ENCODE measurements around the gene TSG101. TPM values are rescaled to one million over a fixed set of nuclear protein-coding genes. Genes with fewer than 3 reads are reported as not detected.

Gene TSG101
- total RNA-seq, 1 donor from 2014 or later, result 47.4 TPM

- TF ChIP-seq CTCF (IDR thresholded peaks at IDR 0.05; ENCODE audit: unreplicated experiment), result no peak
- no peaks in the 10 kb centered on the region for H3K9me3 Mint-ChIP-seq (ENCODE audit: unreplicated experiment)
- no peak overlapping the region for H3K4me3 Mint-ChIP-seq (ENCODE audit: unreplicated experiment)
- no peak overlapping the region for H3K27ac Mint-ChIP-seq (ENCODE audit: unreplicated experiment)
- H3K4me1 Mint-ChIP-seq (ENCODE audit: unreplicated experiment), result no peaks in the 10 kb centered on the region
- no peaks in the 10 kb centered on the region for H3K27me3 Mint-ChIP-seq (ENCODE audit: unreplicated experiment)
- H3K36me3 Mint-ChIP-seq (ENCODE audit: low read depth, unreplicated experiment), result no peaks in the 10 kb centered on the region
- no peak for DNase-seq (ENCODE audit: low spot score)
These were observed 63.3 kb downstream of the TSG101 start for GRCh38 chr11:18463439-18463838.

DNA sequence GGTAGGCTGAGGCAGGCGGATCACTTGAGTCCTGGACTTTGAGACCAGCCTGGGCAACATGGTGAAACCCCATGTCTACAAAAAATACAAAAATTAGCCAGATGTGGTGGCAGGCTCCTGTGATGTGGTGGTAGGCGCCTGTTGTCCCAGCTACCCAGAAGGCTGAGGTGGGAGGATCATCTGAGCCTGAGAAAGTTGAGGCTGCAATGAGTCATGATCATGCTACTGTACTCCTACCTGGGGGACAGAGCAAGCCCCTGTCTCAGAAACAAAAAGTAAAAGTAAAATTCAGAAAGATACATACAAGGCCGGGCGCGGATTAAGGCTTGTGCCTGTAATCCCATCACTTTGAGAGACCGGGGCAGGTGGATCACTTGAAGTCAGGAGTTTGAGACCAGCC lies 64.8 kb downstream of the TSG101 start:
- Mint-ChIP-seq H3K9me3 (ENCODE audit: unreplicated experiment) (no peaks in the 10 kb centered on the region), H3K27me3 (ENCODE audit: unreplicated experiment) (no peaks in the 10 kb centered on the region), H3K4me1 (ENCODE audit: unreplicated experiment) (no peaks in the 10 kb centered on the region), H3K4me3 (ENCODE audit: unreplicated experiment) (no peak overlapping the region), H3K36me3 (ENCODE audit: low read depth, unreplicated experiment) (no peaks in the 10 kb centered on the region), H3K27ac (ENCODE audit: unreplicated experiment) (no peak overlapping the region)
- DNase-seq (ENCODE audit: low spot score), result no peak
- TF ChIP-seq CTCF (IDR thresholded peaks at IDR 0.05; ENCODE audit: unreplicated experiment), result no peak

DNA sequence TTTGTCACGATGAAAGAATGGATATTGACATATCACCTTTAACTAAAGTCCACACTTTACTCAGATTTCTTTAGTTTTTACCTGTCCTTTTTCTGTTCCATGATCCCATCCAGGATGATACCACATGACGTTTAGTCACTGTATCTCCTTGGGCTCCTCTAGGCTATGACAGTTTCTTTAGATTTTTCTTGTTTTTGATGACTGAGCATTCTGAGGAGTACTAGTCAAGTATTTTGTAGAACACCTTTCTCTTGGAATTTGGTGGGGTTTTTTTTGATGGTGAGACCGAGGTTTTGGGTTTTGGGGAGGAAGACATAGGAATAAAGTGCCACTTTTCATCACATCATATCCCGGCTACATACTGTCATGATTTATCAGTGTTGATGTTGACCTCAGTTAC lies 67.1 kb downstream of the TSG101 start:
- DNase-seq (ENCODE audit: low spot score), result no peak
- no peaks in the 10 kb centered on the region for H3K36me3 Mint-ChIP-seq (ENCODE audit: low read depth, unreplicated experiment)
- no peaks in the 10 kb centered on the region for H3K9me3 Mint-ChIP-seq (ENCODE audit: unreplicated experiment)
- no peak overlapping the region for H3K27ac Mint-ChIP-seq (ENCODE audit: unreplicated experiment)
- no peaks in the 10 kb centered on the region for H3K27me3 Mint-ChIP-seq (ENCODE audit: unreplicated experiment)
- no peak overlapping the region for H3K4me3 Mint-ChIP-seq (ENCODE audit: unreplicated experiment)
- TF ChIP-seq CTCF (IDR thresholded peaks at IDR 0.05; ENCODE audit: unreplicated experiment), result no peak
- H3K4me1 Mint-ChIP-seq (ENCODE audit: unreplicated experiment), result no peaks in the 10 kb centered on the region

- H3K9me3 Mint-ChIP-seq (ENCODE audit: unreplicated experiment), result no peaks in the 10 kb centered on the region
- DNase-seq (ENCODE audit: low spot score), result no peak
- no peak overlapping the region for H3K27ac Mint-ChIP-seq (ENCODE audit: unreplicated experiment)
- H3K36me3 Mint-ChIP-seq (ENCODE audit: low read depth, unreplicated experiment), result no peaks in the 10 kb centered on the region
- H3K4me3 Mint-ChIP-seq (ENCODE audit: unreplicated experiment), result no peak overlapping the region
- no peak for TF ChIP-seq CTCF (IDR thresholded peaks at IDR 0.05; ENCODE audit: unreplicated experiment)
- no peaks in the 10 kb centered on the region for H3K27me3 Mint-ChIP-seq (ENCODE audit: unreplicated experiment)
- no peaks in the 10 kb centered on the region for H3K4me1 Mint-ChIP-seq (ENCODE audit: unreplicated experiment)
These were observed 69.3 kb downstream of the TSG101 start for GRCh38 chr11:18457450-18457849.

DNA sequence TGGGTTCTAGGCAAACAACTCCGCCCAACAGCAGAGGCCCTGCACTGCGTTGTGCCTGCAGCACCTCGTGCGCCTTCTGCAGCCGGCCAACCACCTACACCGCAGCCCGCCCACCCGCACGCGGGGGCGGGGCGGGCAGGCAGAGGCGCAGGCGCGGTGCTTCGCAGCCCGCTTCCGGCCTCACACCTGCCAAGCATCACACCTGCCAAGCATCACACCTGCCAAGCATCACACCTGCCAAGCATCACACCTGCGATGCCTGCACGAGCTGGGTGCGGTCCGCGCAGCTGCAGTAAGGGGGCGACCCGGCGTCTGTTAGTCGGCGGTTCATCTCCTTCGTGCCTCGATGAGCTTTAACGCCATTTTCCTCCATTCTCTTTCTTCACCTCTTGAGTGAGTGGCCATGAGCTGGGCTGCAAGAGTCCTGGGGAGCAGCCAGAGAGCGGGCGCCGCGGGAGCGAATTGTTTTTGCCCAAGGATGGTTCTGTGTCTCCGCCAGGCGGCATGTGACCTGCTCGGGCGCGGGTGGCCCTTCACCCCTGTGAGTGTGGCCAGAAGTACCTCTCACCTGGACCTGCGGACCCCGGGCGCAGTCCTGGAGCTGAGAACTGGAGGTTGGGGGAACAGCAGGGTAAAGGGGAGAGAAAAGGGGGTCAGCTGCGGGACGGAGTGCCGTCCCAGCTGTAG lies 70.9 kb downstream of the TSG101 start, which contains the start of gene LDHAL6A:
TSS of gene LDHAL6A (plus strand) at position 171 of the 687 bp plus-strand sequence. CDS start 825 bp downstream, outside the sequence.
- Mint-ChIP-seq H3K4me1 (ENCODE audit: unreplicated experiment) (no peaks in the 10 kb centered on the region), H3K27ac (ENCODE audit: unreplicated experiment) (no peak within 1 kb of the TSS), H3K9me3 (ENCODE audit: unreplicated experiment) (no peaks in the 10 kb centered on the region), H3K4me3 (ENCODE audit: unreplicated experiment) (no peak within 1 kb of the TSS), H3K27me3 (ENCODE audit: unreplicated experiment) (no peaks in the 10 kb centered on the region), H3K36me3 (ENCODE audit: low read depth, unreplicated experiment) (no peaks in the 10 kb centered on the region)
- no peak for TF ChIP-seq CTCF (IDR thresholded peaks at IDR 0.05; ENCODE audit: unreplicated experiment)
- DNase-seq (ENCODE audit: low spot score), result no peak

All from endothelial cell (in vitro differentiated cells).